ENCODE results near the gene TECTA.
"Not testable (repeated sequence)": the region's sequence is repeated elsewhere in the genome, so short reads cannot be mapped to it uniquely, and the experiment has no call there.

TECTA gene

DNA sequence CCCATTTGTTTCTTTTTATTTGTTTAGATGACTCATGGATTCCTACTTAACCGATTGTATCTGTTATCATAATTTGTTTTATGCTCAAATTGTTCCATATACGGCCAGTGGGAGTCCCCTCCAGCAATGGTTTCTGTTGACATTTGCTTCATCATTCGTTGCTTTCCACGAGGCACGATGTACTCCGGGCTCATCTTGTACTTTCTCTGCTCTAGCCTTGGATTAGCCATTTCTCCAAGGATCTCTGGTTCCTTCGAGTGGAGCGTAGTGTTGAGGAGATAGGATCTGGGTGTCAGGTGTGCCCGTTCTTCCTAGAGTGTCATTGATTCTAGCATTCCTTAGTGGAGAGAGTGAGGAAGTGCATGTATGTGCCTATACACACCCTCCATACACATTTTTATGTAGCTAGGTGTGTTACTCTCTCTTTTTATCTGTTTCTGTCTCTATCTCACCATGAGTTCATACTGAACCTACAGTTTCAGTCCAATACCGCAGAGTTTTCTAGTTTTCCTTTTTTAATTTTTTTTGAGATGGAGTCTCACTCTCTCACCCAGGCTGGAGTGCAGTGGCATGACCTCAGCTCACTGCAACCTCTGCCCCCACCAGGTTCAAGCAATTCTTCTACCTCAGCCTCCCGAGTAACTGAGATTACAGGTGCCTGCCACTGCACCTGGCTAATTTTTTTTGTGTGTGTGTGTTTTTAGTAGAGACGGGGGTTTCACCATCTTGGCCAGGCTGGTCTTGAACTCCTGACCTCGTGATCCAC is 31.4 kb downstream of the TECTA start:
- no peak for DNase-seq

DNA sequence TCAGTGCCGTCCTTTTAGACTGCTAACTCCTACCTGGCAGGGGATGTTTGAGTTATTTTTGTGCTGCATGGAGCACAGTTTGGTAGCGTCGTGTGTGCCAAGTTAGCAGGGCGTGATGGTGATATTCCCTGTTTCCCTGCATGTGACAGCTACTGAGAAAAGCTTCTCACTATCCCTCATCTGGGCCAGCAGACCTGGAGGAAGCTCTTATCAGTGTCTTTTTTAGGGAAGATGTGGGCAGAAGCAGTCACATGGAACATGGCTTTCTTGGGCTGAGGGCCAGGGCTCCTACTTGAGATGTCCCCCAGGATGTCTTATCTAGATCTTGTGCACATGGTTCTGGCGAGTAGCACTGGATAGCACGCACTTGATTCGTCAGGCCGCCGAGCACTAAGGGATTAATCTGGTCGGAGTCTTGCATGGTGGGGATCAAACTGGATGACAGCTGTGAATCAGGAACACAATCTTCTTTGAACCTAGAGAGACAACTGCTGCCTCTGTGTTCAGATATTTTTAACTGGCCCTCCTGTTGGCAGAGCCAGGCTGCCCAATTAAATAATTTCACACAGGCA is 33.8 kb downstream of the TECTA start:
- DNase-seq: no peak

DNA sequence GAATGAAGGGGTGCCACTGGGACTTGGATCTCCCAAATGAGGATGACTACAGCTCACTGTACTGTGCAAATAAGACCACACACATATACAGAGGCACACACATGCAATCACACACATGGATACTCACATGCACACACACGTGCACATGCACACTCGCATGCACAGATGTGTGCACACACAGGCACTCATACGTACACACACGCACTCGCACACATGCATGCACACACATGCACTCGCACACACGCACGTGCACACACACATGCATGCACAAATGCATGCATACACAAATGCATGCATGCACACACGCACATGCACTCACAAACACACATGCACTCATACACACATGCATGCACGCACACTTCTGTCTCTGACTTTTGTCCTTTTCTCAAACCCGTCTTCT is 36.0 kb downstream of the TECTA start:
- DNase-seq: no peak

DNA sequence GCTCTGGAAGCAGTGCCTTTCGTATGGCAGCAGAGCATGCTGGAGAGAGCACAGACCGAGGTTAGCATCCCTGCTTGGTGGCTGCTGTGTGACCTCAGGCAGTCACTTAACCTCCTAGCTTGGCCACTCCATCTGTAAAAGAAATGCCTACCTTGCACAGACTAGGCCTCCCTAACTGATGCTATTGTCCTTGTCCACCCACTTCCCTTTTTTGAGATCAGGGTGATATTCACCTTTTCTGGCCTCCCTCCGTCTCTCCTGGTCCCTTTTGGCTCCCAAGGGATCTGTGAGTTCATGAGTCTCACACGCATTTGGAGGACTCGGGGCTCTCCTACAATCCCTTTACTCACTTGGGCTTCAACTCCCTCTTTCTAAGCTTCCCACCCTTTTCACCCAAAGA is 37.2 kb downstream of the TECTA start:
- no peak for DNase-seq

DNA sequence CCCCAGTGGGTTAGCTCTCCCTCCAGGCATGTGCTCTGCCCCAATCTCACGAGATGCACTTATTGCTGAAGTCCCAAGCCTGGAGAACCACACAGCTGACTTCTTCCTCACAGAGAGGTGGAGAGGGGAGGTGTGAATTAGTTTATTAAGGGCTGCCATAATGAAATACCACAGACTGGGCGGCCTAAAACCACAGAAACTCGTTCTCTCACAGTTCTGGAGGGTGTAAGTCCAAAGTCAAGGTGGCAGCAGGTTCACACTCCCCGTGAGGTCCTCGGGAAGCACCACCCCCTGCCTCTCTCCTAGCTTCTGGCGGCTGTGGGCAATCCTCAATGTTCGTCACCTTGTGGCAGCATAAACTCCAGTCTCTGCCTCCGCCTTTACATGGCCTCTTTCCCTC is 39.3 kb downstream of the TECTA start:
- no peak for DNase-seq

DNA sequence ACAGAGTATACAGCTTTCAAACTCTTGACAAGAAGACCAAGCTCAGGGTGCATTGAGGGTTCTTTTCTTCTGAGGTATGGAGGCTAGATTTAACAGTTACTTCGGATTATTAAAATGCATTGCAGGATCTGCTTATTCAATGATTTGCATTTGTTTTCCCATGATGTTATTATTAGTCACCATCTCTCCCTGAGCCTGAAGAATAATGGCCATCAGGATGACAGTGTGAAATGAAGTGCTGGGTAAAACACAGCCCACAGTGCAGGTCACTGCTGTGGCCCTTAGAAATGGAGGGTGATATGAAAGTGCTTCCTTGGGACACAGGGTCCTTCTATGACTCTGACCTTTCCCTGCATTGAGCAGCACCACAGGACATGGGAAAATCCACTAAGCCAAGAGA is 40.0 kb downstream of the TECTA start:
- no peak for DNase-seq

DNA sequence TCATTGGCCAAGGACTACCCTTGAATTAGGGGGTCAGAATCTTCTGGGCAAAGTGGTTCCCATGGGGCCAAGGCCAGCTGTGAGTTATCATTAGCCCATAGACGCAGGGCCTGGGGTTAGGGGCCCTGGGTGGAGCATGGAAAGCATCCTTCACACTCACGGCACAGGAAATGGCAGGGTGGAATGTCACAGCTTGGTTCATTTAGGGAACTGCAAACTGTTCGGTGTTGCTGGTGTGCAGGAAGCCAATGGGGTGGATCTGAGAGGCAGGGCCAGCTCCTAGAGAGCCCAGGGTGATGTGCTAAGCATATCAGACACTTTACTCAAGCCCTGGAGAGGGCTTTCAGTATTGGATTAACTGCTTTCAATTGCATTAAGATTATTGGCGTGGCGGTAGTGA is 42.9 kb downstream of the TECTA start:
- no peak for DNase-seq

DNA sequence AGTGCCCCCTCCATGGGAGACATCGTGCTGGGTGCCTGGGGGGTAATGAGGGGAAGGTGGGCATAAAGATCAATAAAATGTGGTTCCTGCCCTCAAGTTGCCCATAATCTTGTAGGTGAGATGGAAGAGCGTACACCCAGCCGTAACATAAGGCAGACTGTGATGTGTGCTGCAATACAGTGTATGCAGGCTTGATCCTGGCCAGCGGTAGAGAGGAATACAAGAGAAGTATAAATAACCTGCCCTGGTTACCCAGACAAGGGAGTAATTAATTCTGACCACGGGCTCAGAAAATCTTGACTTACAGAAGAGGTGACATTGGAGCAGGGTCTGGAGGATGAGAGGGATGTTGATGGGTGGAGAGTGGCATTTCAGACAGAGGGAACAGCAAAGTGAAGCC is 43.7 kb downstream of the TECTA start:
- no peak for DNase-seq

DNA sequence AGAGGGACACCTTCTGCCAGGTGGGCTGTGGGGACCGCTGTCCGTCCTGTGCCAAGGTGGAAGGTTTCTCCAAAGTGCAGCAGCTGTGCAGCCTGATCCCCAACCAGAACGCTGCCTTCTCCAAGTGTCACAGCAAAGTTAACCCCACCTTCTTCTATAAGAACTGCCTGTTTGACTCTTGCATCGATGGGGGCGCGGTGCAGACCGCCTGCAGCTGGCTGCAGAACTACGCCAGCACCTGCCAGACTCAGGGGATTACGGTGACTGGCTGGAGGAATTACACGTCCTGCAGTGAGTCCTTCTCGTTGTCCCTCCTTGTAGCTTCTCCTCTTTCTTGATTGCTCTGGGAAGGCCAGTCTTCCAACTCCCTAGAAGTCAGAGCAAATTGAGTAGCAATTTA is 44.8 kb downstream of the TECTA start:
- no peak for DNase-seq

DNA sequence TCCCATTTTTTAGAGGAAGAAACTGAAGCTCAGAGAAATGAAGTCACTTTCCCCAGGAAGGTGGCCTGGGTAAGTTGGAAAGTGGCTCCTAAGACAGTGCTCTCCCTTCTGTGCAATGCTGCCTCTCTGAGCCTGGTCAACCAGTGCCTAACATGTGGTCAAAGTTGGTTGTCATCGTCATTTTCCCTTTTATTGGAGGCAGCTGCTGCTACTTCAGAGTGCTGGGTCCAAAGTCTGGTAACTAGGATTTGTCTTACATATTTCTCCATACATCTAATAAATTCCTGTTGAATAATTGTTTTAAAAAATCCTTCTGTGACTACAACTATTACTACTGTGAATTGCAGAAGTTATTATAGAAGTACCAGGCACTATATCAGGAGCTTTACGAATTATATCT is 48.1 kb downstream of the TECTA start:
- no peak for DNase-seq

DNA sequence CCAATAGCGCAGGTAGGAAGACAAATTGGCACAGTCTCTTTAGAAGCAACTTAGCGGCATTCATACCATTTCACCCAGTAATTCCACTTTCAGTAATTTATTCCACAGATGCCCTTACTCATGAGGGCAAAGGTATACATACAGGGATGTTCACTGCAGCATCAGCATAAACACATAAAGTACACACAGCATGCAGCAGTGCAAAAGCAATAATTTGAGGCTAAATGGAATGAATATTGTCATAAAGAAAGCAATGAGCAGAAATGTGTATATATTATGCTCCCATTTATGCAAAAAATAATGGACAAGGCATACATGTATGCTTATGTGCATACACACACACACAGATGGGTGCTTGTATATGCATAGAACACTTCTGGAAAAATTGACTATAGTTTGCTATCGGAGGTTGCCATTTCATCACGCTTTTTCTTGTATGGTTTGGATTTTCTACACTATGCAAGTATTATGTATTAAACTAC is 50.2 kb downstream of the TECTA start:
- no peak for DNase-seq

DNA sequence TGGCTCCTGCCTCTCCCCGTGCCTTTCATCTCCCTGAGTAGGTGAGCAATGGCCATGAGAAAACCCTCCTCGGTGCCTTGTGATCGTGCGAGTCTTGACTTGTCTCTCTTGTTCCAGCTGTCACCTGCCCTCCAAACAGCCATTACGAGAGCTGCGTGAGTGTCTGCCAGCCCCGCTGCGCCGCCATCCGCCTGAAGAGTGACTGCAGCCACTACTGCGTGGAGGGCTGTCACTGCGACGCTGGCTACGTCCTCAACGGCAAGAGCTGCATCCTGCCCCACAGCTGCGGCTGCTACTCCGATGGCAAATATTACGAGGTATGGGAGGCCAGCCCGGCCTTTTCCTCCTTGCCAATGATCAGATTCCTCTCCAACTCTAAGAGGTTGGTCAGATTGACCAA is 51.7 kb downstream of the TECTA start:
- DNase-seq: no peak

DNA sequence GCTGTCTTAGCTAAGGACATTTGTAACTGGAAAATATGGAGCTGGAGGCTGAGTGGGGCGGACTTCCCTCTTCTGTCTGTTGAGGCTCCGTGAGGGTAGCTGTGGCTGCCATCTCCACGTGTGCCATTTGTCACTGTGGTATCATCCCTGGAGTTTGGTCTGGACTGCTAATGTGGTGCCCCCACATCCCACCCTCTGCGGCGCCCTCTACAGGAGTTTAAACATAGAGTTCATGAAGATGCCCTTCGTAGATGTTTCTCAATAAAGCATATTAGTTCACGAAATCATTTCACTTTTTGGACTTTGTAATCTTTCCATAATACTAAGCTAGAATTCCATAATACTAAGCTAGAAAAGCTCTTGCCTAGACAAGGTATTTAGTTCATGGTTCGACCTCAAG is 52.4 kb downstream of the TECTA start:
- DNase-seq: no peak

DNA sequence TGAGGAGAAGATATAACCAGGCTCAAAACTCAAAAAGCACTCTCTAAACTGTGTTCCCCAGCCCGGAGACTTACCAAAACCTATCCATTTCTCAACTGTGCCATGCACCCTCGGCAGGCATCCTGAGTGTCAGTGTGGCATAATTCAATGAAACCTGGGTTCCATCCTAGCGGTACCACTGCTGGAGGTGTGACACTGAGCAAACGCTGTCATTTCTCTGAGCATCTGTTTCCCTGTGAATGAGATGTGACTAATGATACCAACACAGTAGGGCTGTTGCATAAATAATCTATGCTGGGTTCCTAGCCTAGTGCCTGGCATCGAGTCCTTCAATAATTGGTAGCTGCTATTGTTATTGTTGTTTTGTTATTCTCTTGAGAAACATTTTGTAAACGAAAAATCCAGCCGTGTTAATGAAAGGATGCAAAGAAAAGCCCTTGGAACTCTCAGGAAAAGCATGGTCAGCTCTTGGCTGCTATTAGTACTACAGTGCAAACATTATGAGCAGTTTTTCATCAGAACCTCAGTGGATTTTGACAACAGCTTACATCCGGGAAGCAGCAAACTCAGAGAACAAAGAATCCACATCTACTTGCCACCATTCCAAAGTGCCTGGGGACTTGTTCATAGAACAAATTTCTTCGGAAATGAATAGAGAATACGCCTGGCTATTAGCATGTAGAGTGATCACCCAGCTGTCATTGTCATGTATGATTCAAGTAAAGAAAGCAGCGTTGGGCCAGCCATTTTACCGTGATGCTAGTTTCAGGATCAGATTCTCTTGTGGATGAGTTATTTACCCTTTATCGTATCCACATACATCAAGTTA is 53.7 kb downstream of the TECTA start:
- no peak for DNase-seq

DNA sequence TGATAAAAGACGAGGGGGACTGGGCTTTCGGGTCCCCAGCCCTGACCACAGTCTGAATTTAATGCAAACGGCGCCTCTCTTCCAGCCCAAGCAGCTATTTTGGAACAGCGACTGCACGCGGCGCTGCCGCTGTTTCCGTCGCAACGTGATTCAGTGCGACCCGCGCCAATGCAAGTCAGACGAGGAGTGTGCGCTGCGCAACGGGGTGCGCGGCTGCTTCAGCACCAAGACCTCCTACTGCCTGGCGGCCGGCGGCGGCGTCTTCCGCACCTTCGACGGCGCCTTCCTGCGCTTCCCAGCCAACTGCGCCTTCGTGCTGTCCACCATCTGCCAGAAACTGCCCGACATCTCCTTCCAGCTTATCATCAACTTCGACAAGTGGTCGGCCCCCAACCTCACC is 56.7 kb downstream of the TECTA start:
- no peak for DNase-seq

DNA sequence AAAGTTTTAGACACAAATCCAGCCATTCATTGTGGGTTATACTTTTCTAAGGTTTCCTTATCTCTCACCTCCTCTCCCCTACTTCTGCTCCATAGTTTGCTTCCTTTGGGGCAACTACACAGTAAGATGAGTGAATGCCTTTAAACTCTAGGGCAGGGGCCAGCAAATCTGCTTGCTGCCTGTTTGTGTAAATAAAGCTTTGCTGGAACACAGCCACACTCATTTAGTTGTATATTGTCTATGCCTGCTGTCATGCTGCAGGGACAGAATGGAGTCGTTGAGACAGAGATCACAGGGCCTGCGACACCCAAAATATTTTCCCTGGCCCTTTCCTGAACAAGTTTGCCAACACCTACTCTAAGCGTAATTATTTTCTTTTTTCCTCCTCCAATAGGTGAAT is 58.7 kb downstream of the TECTA start:
- no peak for DNase-seq

DNA sequence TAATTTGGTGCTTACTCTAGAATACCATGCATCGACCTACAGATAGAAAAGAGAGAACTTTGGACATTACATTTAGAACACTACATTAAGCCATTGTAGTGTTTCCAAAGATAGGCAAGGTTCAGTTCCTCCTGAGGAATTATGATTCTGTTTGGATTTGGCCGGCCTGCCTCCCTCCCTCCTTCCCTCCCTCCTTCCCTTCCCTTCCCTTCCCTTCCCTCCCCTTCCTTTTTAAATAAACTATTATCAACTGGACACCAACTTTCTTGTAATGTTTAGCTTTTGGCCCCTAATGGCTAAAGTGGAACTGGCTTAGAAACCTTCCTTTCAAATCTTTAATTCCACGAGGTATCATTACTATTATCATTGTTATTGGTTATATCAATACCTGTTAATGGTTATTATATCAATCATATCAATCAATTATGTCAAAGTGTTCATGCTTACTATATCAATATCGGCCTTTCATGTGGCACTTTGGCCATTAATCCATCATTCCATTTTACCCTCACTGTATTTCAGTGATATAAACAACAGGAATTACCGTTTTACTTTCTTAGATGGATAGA is 60.4 kb downstream of the TECTA start:
- DNase-seq: no peak

DNA sequence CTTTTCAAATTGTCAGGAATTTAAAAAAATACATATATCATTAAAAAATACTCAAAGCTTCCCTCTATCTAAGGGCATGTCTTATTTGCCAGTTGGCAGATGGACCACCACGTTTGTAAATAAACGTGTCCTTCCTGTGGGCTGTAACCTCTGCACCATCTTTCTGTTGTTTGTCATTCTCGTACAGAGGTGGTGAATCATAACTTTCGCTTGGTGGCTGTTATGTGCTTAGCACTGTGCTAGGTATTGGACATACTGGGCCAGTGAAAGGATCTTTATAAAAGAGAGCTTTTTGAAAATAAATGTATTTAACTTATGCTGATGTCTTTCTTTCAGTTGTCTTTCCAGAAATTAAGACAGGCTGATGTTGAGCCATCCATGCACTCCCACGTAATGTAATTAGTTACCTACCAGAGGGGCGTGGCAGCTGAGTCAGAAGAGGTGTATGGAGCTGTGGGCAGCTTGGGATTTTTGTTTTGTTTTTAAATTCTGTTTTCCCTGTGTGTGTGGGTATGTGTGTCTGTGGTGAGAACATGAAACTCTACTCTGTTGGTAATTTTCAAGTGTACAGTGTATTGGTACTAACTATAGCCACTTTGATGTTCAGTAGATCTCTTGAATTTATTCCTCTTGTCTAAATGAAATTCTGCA is 62.7 kb downstream of the TECTA start:
- DNase-seq: peak; percentile 50

DNA sequence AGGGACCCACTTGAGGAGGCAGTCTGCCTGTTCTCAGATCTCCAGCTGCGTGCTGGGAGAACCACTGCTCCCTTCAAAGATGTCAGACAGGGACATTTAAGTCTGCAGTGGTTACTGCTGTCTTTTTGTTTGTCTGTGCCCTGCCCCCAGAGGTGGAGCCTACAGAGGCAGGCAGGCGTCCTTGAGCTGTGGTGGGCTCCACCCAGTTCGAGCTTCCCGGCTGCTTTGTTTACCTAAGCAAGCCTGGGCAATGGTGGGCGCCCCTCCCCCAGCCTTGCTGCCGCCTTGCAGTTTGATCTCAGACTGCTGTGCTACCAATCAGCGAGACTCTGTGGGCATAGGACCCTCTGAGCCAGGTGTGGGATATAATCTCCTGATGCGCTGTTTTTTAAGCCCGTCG is 76.6 kb downstream of the TECTA start:
- not testable (repeated sequence) for DNase-seq

DNA sequence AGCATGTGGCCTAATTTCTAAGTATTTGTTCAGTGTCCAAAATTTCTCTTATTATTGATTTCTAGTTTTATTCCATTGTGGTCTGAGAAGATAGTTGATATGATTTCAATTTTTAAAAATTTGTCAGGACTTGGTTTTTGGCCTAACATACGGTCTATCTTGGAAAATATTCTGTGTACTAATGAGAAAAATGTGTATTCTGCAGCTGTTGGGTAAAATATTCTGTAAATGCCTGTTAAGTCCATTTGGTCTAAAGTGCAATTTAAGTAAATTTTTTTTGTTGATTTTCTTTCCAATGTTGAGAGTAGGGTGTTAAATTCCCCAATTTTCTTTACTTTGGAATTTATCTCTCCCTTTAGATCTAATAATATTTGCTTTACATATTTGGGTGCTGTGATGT is 78.3 kb downstream of the TECTA start:
- no peak for DNase-seq

DNA sequence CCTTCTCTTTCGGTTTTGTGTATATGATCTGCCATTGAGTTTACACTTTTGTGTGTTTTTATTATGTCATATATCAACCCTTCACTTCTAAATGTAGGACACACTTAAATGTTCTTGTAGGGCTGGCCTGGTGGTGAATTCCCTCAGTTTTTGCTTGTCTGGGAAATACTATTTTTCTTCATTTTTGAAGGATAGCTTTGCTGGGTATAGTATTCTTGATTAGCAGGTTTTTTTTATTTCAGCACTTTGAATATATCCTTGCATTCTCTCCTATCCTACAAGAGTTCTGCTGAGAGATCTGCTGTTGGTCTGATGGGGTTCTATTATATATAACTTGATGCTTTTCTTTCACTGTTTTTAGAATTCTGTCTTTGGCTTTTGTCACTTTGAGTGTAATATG is 79.1 kb downstream of the TECTA start:
- no peak for DNase-seq

DNA sequence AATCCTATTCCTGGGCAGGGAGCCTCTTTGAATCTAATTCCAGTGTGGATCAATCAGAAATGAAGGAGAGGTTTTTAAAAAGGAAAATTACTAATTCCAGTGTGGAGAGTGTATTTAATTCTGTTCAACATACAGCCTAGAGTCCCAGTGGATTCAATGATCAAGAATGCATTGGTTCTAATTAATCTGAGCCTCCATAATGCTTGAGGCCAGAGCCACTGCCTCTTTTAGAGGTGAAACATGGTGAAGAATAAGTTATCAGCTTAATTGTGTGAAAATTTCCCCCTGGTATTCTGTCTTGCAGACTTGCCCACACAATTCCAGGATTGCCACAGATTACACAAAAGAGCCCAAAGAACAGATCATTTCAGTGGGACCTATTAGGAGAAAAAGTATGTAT is 87.7 kb downstream of the TECTA start:
- DNase-seq: no peak

DNA sequence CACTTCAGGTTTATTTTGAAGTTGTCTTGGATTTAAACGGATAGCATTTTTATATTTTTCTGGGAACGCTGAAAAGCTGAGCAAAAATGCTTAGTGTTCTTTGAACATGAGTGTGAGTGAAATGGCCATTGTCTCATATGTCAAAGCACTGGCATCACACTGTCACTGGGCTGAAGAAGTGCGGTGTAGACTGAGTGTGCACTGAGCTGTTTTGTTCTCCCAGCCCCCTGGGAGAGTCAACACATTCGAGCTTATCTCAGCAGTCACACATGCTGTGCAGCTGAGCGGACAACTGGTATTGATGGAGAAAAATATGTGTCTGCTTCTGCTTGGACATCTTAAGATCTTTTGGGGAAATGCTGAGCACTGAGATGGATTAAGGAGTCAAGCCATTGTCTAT is 90.8 kb downstream of the TECTA start:
- no peak for DNase-seq
